ENCODE results near the gene TBC1D8.
"Not testable (repeated sequence)": the region's sequence is repeated elsewhere in the genome, so short reads cannot be mapped to it uniquely, and the experiment has no call there.

TBC1D8 gene

GRCh38 chr2:101064868-101065549 is 86.2 kb downstream of the TBC1D8 start:
- no peak for DNase-seq (ENCODE audit: low read depth in 2 of 3, low spot score in 2 of 3)

DNA sequence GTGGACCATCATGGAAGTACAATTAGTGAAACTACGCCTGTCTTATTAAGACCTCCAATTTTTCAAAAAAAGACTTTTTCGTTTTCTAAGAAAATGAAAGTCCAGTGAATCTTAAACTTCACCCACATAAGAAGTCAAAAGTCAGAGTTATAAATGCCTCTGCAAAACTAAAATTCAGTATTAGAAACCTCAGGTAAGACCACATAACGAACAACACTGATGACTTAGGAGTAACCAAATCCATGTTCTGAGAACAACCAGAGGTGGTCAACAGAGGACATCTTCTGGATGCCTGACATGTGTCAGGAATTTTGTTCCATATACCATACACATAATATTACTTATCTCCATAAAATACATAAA is 86.7 kb downstream of the TBC1D8 start:
- no peak for DNase-seq (ENCODE audit: low read depth in 2 of 3, low spot score in 2 of 3)

GRCh38 chr2:101064125-101064502 is 87.1 kb downstream of the TBC1D8 start:
- no peak for DNase-seq (ENCODE audit: low read depth in 2 of 3, low spot score in 2 of 3)

DNA sequence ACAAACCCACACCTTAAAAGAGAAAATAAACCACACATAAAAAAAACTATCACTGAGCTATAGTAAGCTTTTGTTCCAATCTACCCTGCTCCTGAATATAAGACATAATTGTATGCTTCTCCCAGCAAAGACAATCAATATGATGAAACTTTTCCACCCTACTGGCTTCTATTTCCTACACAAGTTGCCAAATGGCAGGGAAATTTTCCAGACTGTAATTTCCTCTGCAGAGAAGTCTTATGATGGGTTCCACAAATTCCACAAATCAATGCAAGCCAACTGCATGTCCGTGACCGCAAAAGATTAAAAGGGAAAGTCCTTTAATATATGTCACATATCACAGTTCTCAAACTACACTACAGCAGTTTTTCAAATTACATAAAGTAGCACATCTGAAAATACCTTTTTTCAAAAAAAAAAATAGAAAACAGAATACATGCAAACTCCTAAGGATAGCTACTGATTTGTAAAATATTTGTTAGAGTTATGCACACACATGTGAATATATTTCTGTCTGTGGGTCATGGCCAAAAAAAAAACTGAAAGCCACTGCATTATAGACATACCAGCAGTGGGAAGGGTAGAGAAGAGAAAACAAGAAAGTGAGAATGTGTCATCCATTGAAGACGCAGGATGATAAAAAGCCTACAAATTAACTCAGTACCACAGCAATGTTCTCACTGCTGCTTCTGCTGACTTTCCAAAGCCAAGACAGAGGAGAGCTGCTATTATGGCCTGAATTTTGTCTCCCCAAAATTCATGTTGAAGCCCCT is 87.6 kb downstream of the TBC1D8 start:
- DNase-seq (ENCODE audit: low read depth in 2 of 3, low spot score in 2 of 3): no peak

- no peak for DNase-seq (ENCODE audit: low read depth in 2 of 3, low spot score in 2 of 3)
Measured at GRCh38 chr2:101058386-101058785, 92.8 kb downstream of the TBC1D8 start.

DNA sequence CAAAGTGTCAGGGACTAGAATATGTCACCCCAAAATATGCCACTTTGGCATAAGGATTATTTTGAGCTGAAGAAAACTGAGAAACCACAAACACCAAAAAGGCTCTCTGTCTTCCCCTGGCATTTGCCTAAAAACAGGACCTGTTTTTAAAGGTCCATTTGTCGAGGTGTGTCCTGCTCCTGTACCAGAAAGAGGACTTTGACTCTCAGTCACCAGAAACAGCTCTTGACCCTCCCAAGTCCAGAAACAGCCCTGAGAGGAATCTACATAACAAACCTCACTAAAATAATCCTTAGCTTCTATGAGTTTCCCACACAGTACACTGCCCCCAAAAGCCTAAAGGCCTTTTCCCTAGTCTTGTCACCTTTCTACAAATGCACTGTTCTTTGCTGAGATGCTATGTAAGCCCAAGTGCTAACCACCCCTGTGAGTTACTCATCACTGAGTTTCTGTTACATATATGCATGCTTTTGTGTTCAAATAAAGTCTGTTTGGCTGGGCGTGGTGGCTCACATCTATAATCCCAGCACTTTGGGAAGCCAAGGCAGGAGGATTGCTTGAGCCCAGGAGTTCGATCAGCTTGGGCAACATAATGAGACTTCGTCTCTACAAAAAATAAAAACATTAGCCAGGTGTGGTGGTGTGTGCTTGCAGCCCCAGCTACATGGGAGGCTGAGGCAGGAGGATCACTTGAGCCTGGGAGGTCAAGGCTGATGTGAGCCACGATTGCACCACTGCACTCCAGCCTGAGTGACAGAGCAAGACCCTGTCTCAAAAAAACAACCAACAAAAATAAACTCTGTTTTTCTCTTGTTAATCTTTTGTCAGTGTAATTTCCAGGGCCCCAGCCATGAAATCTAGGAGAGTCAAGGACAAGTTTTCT is 93.9 kb downstream of the TBC1D8 start:
- no peak for DNase-seq (ENCODE audit: low read depth in 2 of 3, low spot score in 2 of 3)

DNA sequence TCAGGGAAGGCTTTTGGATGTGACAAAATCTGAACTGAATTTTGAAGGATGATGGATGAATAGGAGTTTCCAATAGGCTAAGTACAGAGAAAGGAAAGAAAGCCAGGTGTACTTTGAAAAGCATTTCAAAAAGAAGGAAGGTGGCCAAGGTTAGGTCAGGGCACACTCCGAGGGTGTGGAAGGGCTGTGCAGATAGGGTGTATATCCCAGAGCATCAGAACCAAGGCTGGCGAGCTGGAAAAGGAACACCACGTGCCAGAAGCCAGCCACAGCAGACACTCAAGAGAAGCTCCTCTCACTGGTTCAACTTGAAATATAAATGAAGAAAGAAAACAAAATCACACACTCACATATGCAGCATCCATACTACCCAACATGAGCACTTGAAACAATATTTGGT is 98.1 kb downstream of the TBC1D8 start:
- no peak for DNase-seq (ENCODE audit: low read depth in 2 of 3, low spot score in 2 of 3)

DNA sequence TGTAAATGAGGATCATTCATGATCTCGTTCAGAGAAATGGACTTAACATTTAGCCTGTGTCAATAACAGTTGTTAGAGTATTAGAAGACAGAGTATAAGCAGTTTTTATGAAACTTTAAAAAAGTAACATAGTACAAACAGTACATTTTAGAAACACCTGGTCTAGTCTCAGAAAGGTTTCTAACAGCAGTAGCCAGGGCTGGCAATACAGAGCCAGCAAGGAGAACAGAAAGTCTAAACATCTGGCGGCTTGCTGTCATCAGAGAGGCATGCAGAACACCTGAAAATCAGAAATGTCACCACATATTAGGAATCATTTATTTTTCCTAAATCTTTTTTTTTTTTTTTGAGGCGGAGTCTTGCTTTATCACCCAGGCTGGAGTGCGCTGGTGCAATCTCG is 99.0 kb downstream of the TBC1D8 start:
- no peak for DNase-seq (ENCODE audit: low read depth in 2 of 3, low spot score in 2 of 3)

GRCh38 chr2:101050886-101051285 is 100.3 kb downstream of the TBC1D8 start:
- DNase-seq (ENCODE audit: low read depth in 2 of 3, low spot score in 2 of 3): not testable (repeated sequence)

DNA sequence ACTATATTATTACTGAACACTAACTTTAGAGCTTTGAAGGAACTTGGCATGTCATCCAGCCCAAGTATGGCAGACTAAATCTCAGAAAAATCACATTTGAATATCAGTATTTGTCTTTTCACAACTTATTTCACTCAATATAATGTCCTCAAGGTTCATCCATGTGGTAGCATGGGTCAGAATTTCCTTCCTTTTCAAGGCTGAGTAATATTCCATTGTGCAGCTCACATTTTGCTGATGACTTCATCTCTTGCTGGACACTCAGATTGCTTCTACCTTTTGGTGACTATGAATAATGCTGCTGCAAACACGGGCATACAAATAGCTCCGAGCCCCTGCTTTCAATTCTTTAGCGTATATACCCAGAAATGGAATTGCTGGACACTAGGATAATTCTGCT is 102.4 kb downstream of the TBC1D8 start:
- DNase-seq (ENCODE audit: low read depth in 2 of 3, low spot score in 2 of 3): no peak

- no peak for DNase-seq (ENCODE audit: low read depth in 2 of 3, low spot score in 2 of 3)
Measured at GRCh38 chr2:101047774-101048173, 103.4 kb downstream of the TBC1D8 start.

DNA sequence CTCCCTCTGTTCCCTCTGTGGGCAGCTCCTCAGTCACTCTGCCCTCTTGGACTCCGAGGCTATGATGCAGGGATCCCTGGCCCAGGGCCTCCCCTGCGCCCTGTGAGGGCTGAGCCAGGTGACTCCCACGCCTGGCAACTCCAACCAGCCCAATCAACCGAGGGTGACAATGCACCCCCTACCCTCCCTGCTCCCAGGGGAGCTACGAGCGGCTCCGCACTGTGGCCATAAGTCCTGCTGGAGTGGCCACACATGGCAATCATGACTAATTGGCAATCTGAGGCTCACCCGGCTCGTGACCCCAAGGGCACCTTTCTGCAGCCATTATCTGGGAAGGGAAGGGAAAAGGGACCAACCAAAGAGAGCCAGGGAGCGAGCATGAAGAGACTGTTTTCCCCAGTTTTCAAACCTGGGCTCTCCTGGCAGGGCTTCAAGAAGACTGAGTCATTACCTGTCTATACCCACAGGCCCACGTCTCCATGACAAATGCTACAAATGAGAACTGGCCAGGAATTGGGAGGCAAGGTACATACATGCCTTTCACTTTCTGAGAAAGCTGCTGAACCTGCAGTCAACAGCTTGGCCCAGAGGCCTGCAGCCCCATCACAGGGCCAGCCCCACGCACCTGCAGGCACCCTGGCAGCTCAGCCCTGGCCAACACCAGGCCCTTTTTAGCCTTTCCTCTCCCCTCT is 104.0 kb downstream of the TBC1D8 start:
- DNase-seq (ENCODE audit: low read depth in 2 of 3, low spot score in 2 of 3): no peak

DNA sequence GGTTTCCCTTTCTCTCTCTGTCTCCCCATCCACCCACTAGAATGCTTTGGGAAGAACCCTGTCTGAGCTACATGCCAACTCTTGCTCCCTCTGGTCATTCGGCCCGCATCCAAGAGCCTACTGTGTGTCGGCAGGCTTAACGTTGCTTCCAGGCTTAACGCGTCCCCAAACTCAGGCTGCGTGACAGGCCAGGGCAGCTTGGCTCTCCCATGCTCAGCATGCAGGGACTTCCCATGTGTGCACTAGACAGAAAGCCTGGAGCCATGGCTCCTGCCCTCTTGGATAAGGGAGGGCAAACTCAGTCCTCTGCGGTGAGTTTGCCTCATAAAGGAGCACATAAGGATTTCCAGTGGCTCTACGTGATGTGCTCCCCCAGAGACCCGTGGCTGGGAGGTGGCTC is 105.9 kb downstream of the TBC1D8 start:
- no peak for DNase-seq (ENCODE audit: low read depth in 2 of 3, low spot score in 2 of 3)

GRCh38 chr2:101041413-101041812 is 109.8 kb downstream of the TBC1D8 start:
- no peak for DNase-seq (ENCODE audit: low read depth in 2 of 3, low spot score in 2 of 3)

GRCh38 chr2:101040761-101041160 is 110.4 kb downstream of the TBC1D8 start:
- DNase-seq (ENCODE audit: low read depth in 2 of 3, low spot score in 2 of 3): no peak

GRCh38 chr2:101040072-101040471 is 111.1 kb downstream of the TBC1D8 start:
- no peak for DNase-seq (ENCODE audit: low read depth in 2 of 3, low spot score in 2 of 3)

GRCh38 chr2:101038455-101039255 is 112.5 kb downstream of the TBC1D8 start:
- no peak for DNase-seq (ENCODE audit: low read depth in 2 of 3, low spot score in 2 of 3)

GRCh38 chr2:101037161-101037755 is 113.9 kb downstream of the TBC1D8 start:
- DNase-seq (ENCODE audit: low read depth in 2 of 3, low spot score in 2 of 3): no peak

- DNase-seq (ENCODE audit: low read depth in 2 of 3, low spot score in 2 of 3): no peak
Measured at GRCh38 chr2:101036562-101036961, 114.6 kb downstream of the TBC1D8 start.
